ENCODE measurements around the gene WDR64. TPM values are rescaled to one million over a fixed set of nuclear protein-coding genes. Genes with fewer than 3 reads are reported as not detected.

WDR64 gene
- total RNA-seq, 1 donor from 2014 or later, result 0.07 TPM

- no peak overlapping the region for H3K4me3 Mint-ChIP-seq (ENCODE audit: low read depth)
- peaks cover 15% of the 10 kb centered on the region for H3K27me3 Mint-ChIP-seq
- peaks cover 7% of the 10 kb centered on the region for H3K9me3 Mint-ChIP-seq (ENCODE audit: low read depth)
- peaks cover 4% of the 10 kb centered on the region for H3K4me1 Mint-ChIP-seq (ENCODE audit: low read depth)
- no peaks in the 10 kb centered on the region for H3K36me3 Mint-ChIP-seq (ENCODE audit: insufficient read depth)
- no peak overlapping the region for H3K27ac Mint-ChIP-seq
- TF ChIP-seq, protein P1, sequence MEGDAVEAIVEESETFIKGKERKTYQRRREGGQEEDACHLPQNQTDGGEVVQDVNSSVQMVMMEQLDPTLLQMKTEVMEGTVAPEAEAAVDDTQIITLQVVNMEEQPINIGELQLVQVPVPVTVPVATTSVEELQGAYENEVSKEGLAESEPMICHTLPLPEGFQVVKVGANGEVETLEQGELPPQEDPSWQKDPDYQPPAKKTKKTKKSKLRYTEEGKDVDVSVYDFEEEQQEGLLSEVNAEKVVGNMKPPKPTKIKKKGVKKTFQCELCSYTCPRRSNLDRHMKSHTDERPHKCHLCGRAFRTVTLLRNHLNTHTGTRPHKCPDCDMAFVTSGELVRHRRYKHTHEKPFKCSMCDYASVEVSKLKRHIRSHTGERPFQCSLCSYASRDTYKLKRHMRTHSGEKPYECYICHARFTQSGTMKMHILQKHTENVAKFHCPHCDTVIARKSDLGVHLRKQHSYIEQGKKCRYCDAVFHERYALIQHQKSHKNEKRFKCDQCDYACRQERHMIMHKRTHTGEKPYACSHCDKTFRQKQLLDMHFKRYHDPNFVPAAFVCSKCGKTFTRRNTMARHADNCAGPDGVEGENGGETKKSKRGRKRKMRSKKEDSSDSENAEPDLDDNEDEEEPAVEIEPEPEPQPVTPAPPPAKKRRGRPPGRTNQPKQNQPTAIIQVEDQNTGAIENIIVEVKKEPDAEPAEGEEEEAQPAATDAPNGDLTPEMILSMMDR (IDR thresholded peaks at IDR 0.05; ENCODE audit: unreplicated experiment), result no peak
- DNase-seq (ENCODE audit: low spot score, unreplicated experiment), result no peak
Observed at GRCh38 chr1:241674805-241675384, 22.8 kb downstream of the WDR64 start.

DNA sequence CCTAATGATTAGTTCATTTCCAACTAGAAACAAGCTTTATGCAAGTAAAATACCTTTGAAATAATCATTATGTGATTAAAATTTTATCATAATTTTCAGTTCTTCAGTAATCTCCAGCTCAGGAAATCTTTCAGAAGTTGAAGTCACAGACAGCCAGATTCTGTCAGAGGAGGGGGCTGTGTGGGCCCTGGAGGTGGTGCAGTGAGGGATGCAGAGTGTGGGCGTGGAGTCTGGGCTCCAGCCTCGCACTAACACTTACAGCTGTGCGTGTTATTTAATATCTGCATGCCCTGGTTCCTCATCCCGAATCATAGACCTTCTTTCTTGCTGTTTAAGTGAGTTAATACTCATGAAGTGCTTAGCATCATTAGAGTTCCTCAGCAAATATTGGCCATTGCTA, 23.9 kb downstream of the WDR64 start:
- no peak for DNase-seq (ENCODE audit: low spot score, unreplicated experiment)
- no peak overlapping the region for H3K27ac Mint-ChIP-seq
- peaks cover 4% of the 10 kb centered on the region for H3K4me1 Mint-ChIP-seq (ENCODE audit: low read depth)
- H3K27me3 Mint-ChIP-seq, result peaks cover 22% of the 10 kb centered on the region
- no peaks in the 10 kb centered on the region for H3K36me3 Mint-ChIP-seq (ENCODE audit: insufficient read depth)
- TF ChIP-seq, protein P1 (IDR thresholded peaks at IDR 0.05; ENCODE audit: unreplicated experiment), result no peak
- H3K9me3 Mint-ChIP-seq (ENCODE audit: low read depth), result peaks cover 7% of the 10 kb centered on the region
- no peak overlapping the region for H3K4me3 Mint-ChIP-seq (ENCODE audit: low read depth)

GRCh38 chr1:241677201-241677600, 25.1 kb downstream of the WDR64 start:
- H3K27ac Mint-ChIP-seq, result no peak overlapping the region
- no peak overlapping the region for H3K4me3 Mint-ChIP-seq (ENCODE audit: low read depth)
- no peak for DNase-seq (ENCODE audit: low spot score, unreplicated experiment)
- no peaks in the 10 kb centered on the region for H3K36me3 Mint-ChIP-seq (ENCODE audit: insufficient read depth)
- TF ChIP-seq, protein P1 (IDR thresholded peaks at IDR 0.05; ENCODE audit: unreplicated experiment), result no peak
- peaks cover 31% of the 10 kb centered on the region for H3K27me3 Mint-ChIP-seq
- peaks cover 3% of the 10 kb centered on the region for H3K4me1 Mint-ChIP-seq (ENCODE audit: low read depth)
- peaks cover 12% of the 10 kb centered on the region for H3K9me3 Mint-ChIP-seq (ENCODE audit: low read depth)

- Mint-ChIP-seq H3K36me3 (ENCODE audit: insufficient read depth) (no peaks in the 10 kb centered on the region), H3K4me3 (ENCODE audit: low read depth) (no peak overlapping the region), H3K4me1 (ENCODE audit: low read depth) (no peaks in the 10 kb centered on the region), H3K27me3 (peaks cover 31% of the 10 kb centered on the region), H3K27ac (no peak overlapping the region), H3K9me3 (ENCODE audit: low read depth) (peaks cover 5% of the 10 kb centered on the region)
- TF ChIP-seq, protein P1 (IDR thresholded peaks at IDR 0.05; ENCODE audit: unreplicated experiment), result no peak
- DNase-seq (ENCODE audit: low spot score, unreplicated experiment), result no peak
Observed at GRCh38 chr1:241678536-241678935, 26.5 kb downstream of the WDR64 start.

DNA sequence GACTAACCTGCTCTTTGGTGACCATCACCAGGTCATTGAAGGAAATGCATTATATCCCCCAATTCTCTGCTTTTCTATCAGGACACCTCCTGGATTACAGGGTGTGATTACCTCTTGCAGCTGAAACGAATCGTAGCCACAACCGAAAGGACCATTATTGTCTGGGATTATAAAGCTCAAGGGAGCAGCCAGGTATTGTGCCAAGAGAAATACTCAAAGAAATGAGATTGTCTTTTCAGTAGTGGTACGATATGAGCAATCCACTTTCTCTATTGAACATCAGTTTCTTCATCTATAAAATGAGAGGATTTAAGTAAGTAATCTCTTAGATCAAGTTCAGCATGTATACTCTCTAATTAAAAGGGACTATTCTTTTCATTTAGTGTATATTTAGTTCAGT, 27.3 kb downstream of the WDR64 start:
- Mint-ChIP-seq H3K36me3 (ENCODE audit: insufficient read depth) (no peaks in the 10 kb centered on the region), H3K27ac (no peak overlapping the region), H3K27me3 (peaks cover 31% of the 10 kb centered on the region), H3K4me1 (ENCODE audit: low read depth) (no peaks in the 10 kb centered on the region), H3K4me3 (ENCODE audit: low read depth) (no peak overlapping the region), H3K9me3 (ENCODE audit: low read depth) (peaks cover 5% of the 10 kb centered on the region)
- TF ChIP-seq, protein P1 (IDR thresholded peaks at IDR 0.05; ENCODE audit: unreplicated experiment), result no peak
- DNase-seq (ENCODE audit: low spot score, unreplicated experiment), result no peak

Measured in progenitor cell of endocrine pancreas (in vitro differentiated cells).